ENCODE measurements around the gene TXN2.
A peak's percentile ranks its signal among the peaks of the same experiment; 100 is the strongest.

GRCh38 chr22:36439481-36440271 is 41.8 kb downstream of the TXN2 start:
- TF ChIP-seq CTCF (IDR thresholded peaks at IDR 0.05) (no peak), EP300 (IDR thresholded peaks at IDR 0.05) (no peak), POLR2AphosphoS5 (IDR thresholded peaks at IDR 0.05) (peak; percentile 34 to 71), POLR2A (IDR thresholded peaks at IDR 0.05; ENCODE audit: low read depth) (no peak)

Data from esophagus muscularis mucosa (tissue), 4 donors.